Karpas-422 (cell line): Measurements from ENCODE around the gene GMFB. TPM values are rescaled to one million over a fixed set of nuclear protein-coding genes. Genes with fewer than 3 reads are reported as not detected.

ENCODE experiments used
- DNase-seq: peaks from one replicate; pipeline ENCODE4 v3.0.0-alpha.2; 2015
- H2AFZ ChIP-seq: fragments of 200-600 bp; sonication (generic); 2 replicates; pipeline ENCODE4 v1.6.1; 2014; ENCODE audit warnings: antibody characterized with exemption, low read length, mixed read lengths
- H3K27ac ChIP-seq: fragments of 200-600 bp; sonication (generic); 2 replicates; pipeline ENCODE4 v1.5.1; 2014; ENCODE audit warnings: mild to moderate bottlenecking, low read length, moderate library complexity
- H3K27me3 ChIP-seq: fragments of 200-600 bp; sonication (generic); 2 replicates; pipeline ENCODE4 v1.6.1; 2014; ENCODE audit warnings: low read length, mixed read lengths
- H3K36me3 ChIP-seq: fragments of 200-600 bp; sonication (generic); 2 replicates; pipeline ENCODE4 v1.6.1; 2014; ENCODE audit warnings: low read length, mixed read lengths; ENCODE audit not compliant: insufficient read depth
- H3K4me1 ChIP-seq: fragments of 200-600 bp; sonication (generic); 2 replicates; pipeline ENCODE4 v1.6.1; 2014; ENCODE audit warnings: mild to moderate bottlenecking, low read length, mixed read lengths
- H3K4me2 ChIP-seq: fragments of 200-600 bp; sonication (generic); 2 replicates; pipeline ENCODE4 v1.6.1; 2014; ENCODE audit warnings: low read length, low read depth, mild to moderate bottlenecking; ENCODE audit not compliant: poor library complexity, severe bottlenecking
- H3K4me3 ChIP-seq: fragments of 200-600 bp; sonication (generic); 2 replicates; pipeline ENCODE4 v1.5.1; 2014; ENCODE audit warnings: mild to moderate bottlenecking, antibody characterized with exemption, low read length, mixed read lengths
- H3K79me2 ChIP-seq: fragments of 200-600 bp; sonication (generic); 2 replicates; pipeline ENCODE4 v1.6.1; 2014; ENCODE audit warnings: mild to moderate bottlenecking, low read length, mixed read lengths
- H3K9ac ChIP-seq: fragments of 200-600 bp; sonication (generic); 2 replicates; pipeline ENCODE4 v1.6.0; 2014; ENCODE audit warnings: low read length
- H3K9me2 ChIP-seq: fragments of 200-600 bp; sonication (generic), shearing (Covaris generic); replicated peaks from 2 replicates; pipeline ENCODE4 v1.6.0; 2014; ENCODE audit warnings: mild to moderate bottlenecking, low read length, moderate library complexity; ENCODE audit not compliant: insufficient read depth
- H3K9me3 ChIP-seq: fragments of 300-700, 200-600 bp; sonication (generic); 2 replicates; pipeline ENCODE4 v1.6.1; 2014; ENCODE audit warnings: low read length, mixed read lengths
- H4K20me1 ChIP-seq: fragments of 200-600 bp; sonication (generic); 2 replicates; pipeline ENCODE4 v1.6.1; 2014; ENCODE audit warnings: mild to moderate bottlenecking, antibody characterized with exemption, low read length, low read depth; ENCODE audit not compliant: insufficient read depth
- total RNA-seq: library from RNA; depleted of rRNA; stranded (reverse); fragments of >200 nt; shearing (Covaris generic); gene quantifications from 2 replicates; pipeline ENCODE4 v1.2.3, GENCODE V29; 2014; ENCODE audit warnings: low replicate concordance

The GMFB gene
- total RNA-seq, 1 experiment from 2014 or later: 81.8 TPM

- H2AFZ ChIP-seq: no peak overlapping the region
These were observed 10.1 kb downstream of the GMFB start for GRCh38 chr14:54478636-54479215.

GRCh38 chr14:54475911-54476310, 12.9 kb downstream of the GMFB start:
- Histone ChIP-seq H2AFZ (no peak overlapping the region), H3K4me2 (no peak overlapping the region), H4K20me1 (no peaks in the 10 kb centered on the region), H3K9ac (no peak overlapping the region), H3K9me3 (no peaks in the 10 kb centered on the region), H3K79me2 (peaks cover 10% of the 10 kb centered on the region), H3K9me2 (no peaks in the 10 kb centered on the region), H3K27me3 (no peaks in the 10 kb centered on the region), H3K36me3 (peaks cover 54% of the 10 kb centered on the region), H3K4me1 (peaks cover 11% of the 10 kb centered on the region), H3K27ac (no peak overlapping the region), H3K4me3 (no peak overlapping the region)
- DNase-seq: no peak

More at GRCh38 chr14:54478636-54479215, 10.1 kb downstream of the GMFB start:
- no peak for DNase-seq
- H3K4me1 ChIP-seq: peaks cover 39% of the 10 kb centered on the region
- no peak overlapping the region for H3K4me2 ChIP-seq
- no peak overlapping the region for H3K9ac ChIP-seq
- H3K27me3 ChIP-seq: no peaks in the 10 kb centered on the region
- H3K79me2 ChIP-seq: peaks cover 37% of the 10 kb centered on the region
- H3K9me2 ChIP-seq: no peaks in the 10 kb centered on the region
- peaks cover 80% of the 10 kb centered on the region for H3K36me3 ChIP-seq
- H3K27ac ChIP-seq: no peak overlapping the region
- H3K4me3 ChIP-seq: no peak overlapping the region
- H3K9me3 ChIP-seq: no peaks in the 10 kb centered on the region
- 0 out of 2 replicates have a peak, but pooled peaks cover 4% of the 10 kb centered on the region for H4K20me1 ChIP-seq

- H3K27me3 ChIP-seq: no peaks in the 10 kb centered on the region
- no peak overlapping the region for H3K27ac ChIP-seq
- H3K9me3 ChIP-seq: no peaks in the 10 kb centered on the region
- H3K9me2 ChIP-seq: no peaks in the 10 kb centered on the region
- H3K4me2 ChIP-seq: no peak overlapping the region
- H3K4me1 ChIP-seq: peaks cover 5% of the 10 kb centered on the region
- H3K36me3 ChIP-seq: peaks cover 50% of the 10 kb centered on the region
- no peak overlapping the region for H3K9ac ChIP-seq
- no peaks in the 10 kb centered on the region for H4K20me1 ChIP-seq
- H3K4me3 ChIP-seq: no peak overlapping the region
- H3K79me2 ChIP-seq: 0 out of 2 replicates have a peak, but pooled peaks cover 6% of the 10 kb centered on the region
- no peak for DNase-seq
- H2AFZ ChIP-seq: no peak overlapping the region
These were observed 13.4 kb downstream of the GMFB start for GRCh38 chr14:54475187-54475899.

- no peaks in the 10 kb centered on the region for H3K27me3 ChIP-seq
- no peaks in the 10 kb centered on the region for H3K9me2 ChIP-seq
- no peak for DNase-seq
- H3K9ac ChIP-seq: no peak overlapping the region
- no peaks in the 10 kb centered on the region for H3K4me1 ChIP-seq
- H2AFZ ChIP-seq: no peak overlapping the region
- H3K4me2 ChIP-seq: no peak overlapping the region
- no peaks in the 10 kb centered on the region for H4K20me1 ChIP-seq
- H3K9me3 ChIP-seq: no peaks in the 10 kb centered on the region
- no peak overlapping the region for H3K27ac ChIP-seq
- H3K79me2 ChIP-seq: 0 out of 2 replicates have a peak, but pooled peaks cover 3% of the 10 kb centered on the region
- H3K36me3 ChIP-seq: peaks cover 46% of the 10 kb centered on the region
- no peak overlapping the region for H3K4me3 ChIP-seq
These were observed 14.5 kb downstream of the GMFB start for GRCh38 chr14:54474232-54474793.

GRCh38 chr14:54472315-54472714, 16.5 kb downstream of the GMFB start:
- DNase-seq: no peak
- no peak overlapping the region for H3K9ac ChIP-seq
- no peak overlapping the region for H2AFZ ChIP-seq
- H3K36me3 ChIP-seq: peaks cover 33% of the 10 kb centered on the region; the same call in 1 of the 2 replicates
- no peaks in the 10 kb centered on the region for H3K4me1 ChIP-seq
- no peak overlapping the region for H3K4me3 ChIP-seq
- H3K9me2 ChIP-seq: no peaks in the 10 kb centered on the region
- H3K4me2 ChIP-seq: no peak overlapping the region
- H3K27ac ChIP-seq: no peak overlapping the region
- no peaks in the 10 kb centered on the region for H4K20me1 ChIP-seq
- no peaks in the 10 kb centered on the region for H3K27me3 ChIP-seq
- H3K79me2 ChIP-seq: no peaks in the 10 kb centered on the region
- H3K9me3 ChIP-seq: peaks cover 4% of the 10 kb centered on the region; the same call in 1 of the 2 replicates

- H3K79me2 ChIP-seq: no peaks in the 10 kb centered on the region
- peaks cover 27% of the 10 kb centered on the region; the same call in 1 of the 2 replicates for H3K36me3 ChIP-seq
- no peak for DNase-seq
- H3K9me3 ChIP-seq: peaks cover 5% of the 10 kb centered on the region; the same call in 1 of the 2 replicates
- H3K4me3 ChIP-seq: no peak overlapping the region
- H4K20me1 ChIP-seq: no peaks in the 10 kb centered on the region
- H3K9ac ChIP-seq: no peak overlapping the region
- no peak overlapping the region for H3K27ac ChIP-seq
- no peaks in the 10 kb centered on the region for H3K9me2 ChIP-seq
- no peaks in the 10 kb centered on the region for H3K4me1 ChIP-seq
- H3K4me2 ChIP-seq: no peak overlapping the region
- no peaks in the 10 kb centered on the region for H3K27me3 ChIP-seq
- H2AFZ ChIP-seq: no peak overlapping the region
These were observed 17.1 kb downstream of the GMFB start for GRCh38 chr14:54471641-54472040.

GRCh38 chr14:54470701-54471100, 18.1 kb downstream of the GMFB start:
- peaks cover 5% of the 10 kb centered on the region; the same call in 1 of the 2 replicates for H3K9me3 ChIP-seq
- no peak overlapping the region for H3K9ac ChIP-seq
- no peaks in the 10 kb centered on the region for H3K4me1 ChIP-seq
- H3K27me3 ChIP-seq: no peaks in the 10 kb centered on the region
- H3K79me2 ChIP-seq: no peaks in the 10 kb centered on the region
- H3K4me2 ChIP-seq: no peak overlapping the region
- no peaks in the 10 kb centered on the region for H3K9me2 ChIP-seq
- H3K4me3 ChIP-seq: no peak overlapping the region
- no peak overlapping the region for H2AFZ ChIP-seq
- no peak overlapping the region for H3K27ac ChIP-seq
- DNase-seq: no peak
- no peaks in the 10 kb centered on the region for H4K20me1 ChIP-seq
- peaks cover 17% of the 10 kb centered on the region; the same call in 1 of the 2 replicates for H3K36me3 ChIP-seq

- no peak overlapping the region for H3K27ac ChIP-seq
- H2AFZ ChIP-seq: no peak overlapping the region
- no peaks in the 10 kb centered on the region for H4K20me1 ChIP-seq
- no peak for DNase-seq
- H3K36me3 ChIP-seq: no peaks in the 10 kb centered on the region
- no peaks in the 10 kb centered on the region for H3K9me2 ChIP-seq
- H3K9ac ChIP-seq: no peak overlapping the region
- H3K9me3 ChIP-seq: peaks cover 5% of the 10 kb centered on the region; the same call in 1 of the 2 replicates
- H3K4me1 ChIP-seq: no peaks in the 10 kb centered on the region
- no peak overlapping the region for H3K4me3 ChIP-seq
- no peaks in the 10 kb centered on the region for H3K79me2 ChIP-seq
- no peak overlapping the region for H3K4me2 ChIP-seq
- 0 out of 2 replicates have a peak, but pooled peaks cover 3% of the 10 kb centered on the region for H3K27me3 ChIP-seq
These were observed 21.5 kb downstream of the GMFB start for GRCh38 chr14:54467280-54467679.
